Stimulated activated CD8-positive, alpha-beta memory T cell treated with anti-CD3 and anti-CD28 coated beads, Interleukin-15, amount 100 ng/mL, for 24 hours (primary cell): ENCODE results near the gene ARL6IP1.
"Not testable (repeated sequence)": the region's sequence is repeated elsewhere in the genome, so short reads cannot be mapped to it uniquely, and the experiment has no call there.

Source experiments
- DNase-seq: peaks from one replicate; pipeline ENCODE4 v3.0.0-alpha.2; 2020; ENCODE audit warnings: low read depth

Gene ARL6IP1

GRCh38 chr16:18799500-18799899 lies 1.8 kb downstream of the ARL6IP1 start:
- DNase-seq = no peak

- DNase-seq = no peak
These were observed 3.6 kb downstream of the ARL6IP1 start for GRCh38 chr16:18797746-18798145.

GRCh38 chr16:18796377-18796776 lies 5.0 kb downstream of the ARL6IP1 start:
- DNase-seq = no peak

GRCh38 chr16:18792836-18793433 lies 8.4 kb downstream of the ARL6IP1 start:
- no peak for DNase-seq

GRCh38 chr16:18789850-18790706 lies 11.3 kb downstream of the ARL6IP1 start, which contains the start of gene RPS15A:
TSS of gene RPS15A (minus strand) at chr16:18790334. CDS start at chr16:18789113, 1,221 bp downstream.
- DNase-seq = peak; percentile 64

- no peak for DNase-seq
These were observed 11.9 kb downstream of the ARL6IP1 start for GRCh38 chr16:18789515-18789849.

GRCh38 chr16:18788828-18789514 lies 12.4 kb downstream of the ARL6IP1 start:
- DNase-seq = no peak

- no peak for DNase-seq
These were observed 16.3 kb downstream of the ARL6IP1 start for GRCh38 chr16:18784917-18785623.

GRCh38 chr16:18783430-18784341 lies 17.7 kb downstream of the ARL6IP1 start:
- DNase-seq = no peak

- DNase-seq = no peak
These were observed 18.5 kb downstream of the ARL6IP1 start for GRCh38 chr16:18782697-18783429.

- DNase-seq = not testable (repeated sequence)
These were observed 20.1 kb downstream of the ARL6IP1 start for GRCh38 chr16:18781232-18781631.

- DNase-seq = not testable (repeated sequence)
These were observed 20.8 kb downstream of the ARL6IP1 start for GRCh38 chr16:18780460-18781026.

GRCh38 chr16:18777664-18778063 lies 23.7 kb downstream of the ARL6IP1 start:
- DNase-seq = not testable (repeated sequence)

- DNase-seq = not testable (repeated sequence)
These were observed 25.0 kb downstream of the ARL6IP1 start for GRCh38 chr16:18776334-18776733.

GRCh38 chr16:18774651-18775050 lies 26.7 kb downstream of the ARL6IP1 start:
- DNase-seq = not testable (repeated sequence)

GRCh38 chr16:18772171-18772570 lies 29.2 kb downstream of the ARL6IP1 start:
- DNase-seq = not testable (repeated sequence)

GRCh38 chr16:18770336-18770962 lies 30.9 kb downstream of the ARL6IP1 start:
- not testable (repeated sequence) for DNase-seq

GRCh38 chr16:18767217-18767616 lies 34.1 kb downstream of the ARL6IP1 start:
- DNase-seq = not testable (repeated sequence)

- DNase-seq = not testable (repeated sequence)
These were observed 38.6 kb downstream of the ARL6IP1 start for GRCh38 chr16:18762713-18763112.
